IPS-18c (cell line): ENCODE measurements around the gene OR8K1.

ENCODE experiments used
- H3K4me3 ChIP-seq: 2 replicates; pipeline ENCODE4 v1.7.0; 2013; ENCODE audit warnings: low read depth, mild to moderate bottlenecking, low read length, moderate library complexity; ENCODE audit not compliant: insufficient read depth
- H3K9me3 ChIP-seq: one replicate; pipeline ENCODE4 v1.6.1; 2013; ENCODE audit warnings: mild to moderate bottlenecking, low read length, moderate library complexity; ENCODE audit not compliant: control insufficient read depth, insufficient read depth

OR8K1 gene

DNA sequence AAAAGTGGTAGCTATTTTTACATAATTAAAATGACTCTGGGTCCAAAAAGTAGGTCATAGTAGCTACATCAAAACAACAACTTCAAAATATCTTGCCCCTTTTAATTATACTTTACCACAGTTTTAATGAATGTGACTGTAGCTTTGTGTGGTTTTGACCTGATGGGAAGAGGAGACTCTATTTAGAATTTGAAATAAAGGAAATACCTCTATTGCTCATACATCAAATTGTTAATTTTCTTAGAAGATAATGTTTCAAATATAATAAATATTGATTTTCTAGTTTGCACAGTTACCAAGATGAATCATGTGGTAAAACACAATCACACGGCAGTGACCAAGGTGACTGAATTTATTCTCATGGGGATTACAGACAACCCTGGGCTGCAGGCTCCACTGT lies at the start of gene OR8K1:
Gene OR8K1 (plus strand): TSS at position 301 of the 400 bp plus-strand sequence. CDS start 0 bp downstream, at position 301.
- no peak within 1 kb of the TSS for H3K4me3 ChIP-seq

DNA sequence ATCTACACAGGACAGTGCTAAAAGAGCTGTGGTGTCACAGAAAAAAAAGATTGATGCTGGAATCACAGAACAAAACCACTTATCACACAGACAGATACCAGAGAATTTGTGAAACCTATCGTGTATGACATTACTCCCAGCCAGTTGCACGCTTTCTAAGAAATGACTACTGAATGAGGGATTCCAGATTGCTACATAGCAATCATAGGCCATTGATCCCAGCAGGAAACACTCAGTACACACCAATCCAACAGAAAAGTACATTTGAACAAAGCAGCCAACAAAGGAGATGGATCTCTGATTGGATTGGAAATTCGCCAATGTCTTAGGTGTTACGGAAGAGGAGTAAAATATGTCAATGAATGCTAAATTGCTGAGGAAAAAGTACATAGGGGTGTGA lies 48.9 kb upstream of the OR8K1 start:
- Histone ChIP-seq H3K9me3 (no peaks in the 10 kb centered on the region), H3K4me3 (no peak overlapping the region)

More for the DNA sequence above, at the start of gene OR8K1:
- no peaks in the 10 kb centered on the region for H3K9me3 ChIP-seq

DNA sequence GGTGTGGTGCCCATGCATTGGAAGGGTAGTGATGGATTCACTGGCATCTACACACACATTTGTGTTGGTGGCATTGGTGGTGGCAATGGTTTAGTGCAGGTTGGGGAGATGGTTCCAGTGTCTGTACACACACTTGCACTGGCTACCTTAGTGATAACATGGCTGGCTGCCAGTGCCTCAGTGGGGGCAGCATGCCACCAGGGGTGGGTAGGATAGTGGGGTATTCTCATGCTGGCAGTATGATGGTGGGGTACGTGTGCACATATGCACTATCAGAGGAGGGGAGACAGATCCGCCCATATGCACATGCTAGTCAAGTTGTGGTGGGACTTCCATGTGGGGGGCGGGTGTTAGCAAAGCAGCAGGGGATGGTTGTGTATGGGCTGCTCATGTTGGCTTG lies 38.0 kb upstream of the OR8K1 start:
- H3K9me3 ChIP-seq, result no peaks in the 10 kb centered on the region
- no peak overlapping the region for H3K4me3 ChIP-seq

- no peak within 1 kb of the TSS for H3K4me3 ChIP-seq
- H3K9me3 ChIP-seq, result no peaks in the 10 kb centered on the region
Observed at GRCh38 chr11:56314844-56315243, 31.0 kb upstream of the OR8K1 start, which contains the start of gene OR8K3. TSS of gene OR8K3 (plus strand) at chr11:56315144. CDS start at chr11:56318307, 3,163 bp downstream.

DNA sequence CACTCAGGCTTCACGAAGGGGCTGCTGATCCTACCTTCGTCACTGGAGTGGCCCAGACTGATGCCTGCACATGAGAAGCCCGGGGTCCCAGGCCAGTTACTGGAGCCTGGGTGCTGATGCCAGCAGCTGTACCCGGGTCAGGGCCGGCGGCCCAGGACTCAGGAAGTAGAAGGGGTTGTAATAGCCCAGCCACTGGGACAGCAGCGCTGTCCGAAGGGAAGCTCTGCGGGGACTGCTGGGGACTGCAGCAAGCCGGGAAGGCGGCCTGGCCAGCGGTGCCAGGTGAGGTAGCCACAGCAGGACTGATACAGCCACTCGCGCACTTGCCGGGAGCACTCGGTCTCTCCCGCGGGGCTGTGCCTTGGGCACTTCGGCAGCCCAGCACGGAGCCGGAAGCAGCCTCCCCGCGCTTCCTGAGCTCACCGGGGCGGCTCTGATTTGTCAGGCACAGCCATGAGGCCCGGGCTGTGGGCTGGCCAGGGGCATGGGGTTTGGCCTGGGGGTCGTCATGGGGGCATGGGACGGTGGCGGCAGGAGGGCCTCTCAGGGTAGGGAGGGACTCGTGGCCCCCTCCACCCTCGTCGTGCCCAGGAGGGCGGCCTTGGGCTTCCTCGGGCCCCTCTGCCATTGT lies 13.9 kb upstream of the OR8K1 start:
- no peak overlapping the region for H3K4me3 ChIP-seq

DNA sequence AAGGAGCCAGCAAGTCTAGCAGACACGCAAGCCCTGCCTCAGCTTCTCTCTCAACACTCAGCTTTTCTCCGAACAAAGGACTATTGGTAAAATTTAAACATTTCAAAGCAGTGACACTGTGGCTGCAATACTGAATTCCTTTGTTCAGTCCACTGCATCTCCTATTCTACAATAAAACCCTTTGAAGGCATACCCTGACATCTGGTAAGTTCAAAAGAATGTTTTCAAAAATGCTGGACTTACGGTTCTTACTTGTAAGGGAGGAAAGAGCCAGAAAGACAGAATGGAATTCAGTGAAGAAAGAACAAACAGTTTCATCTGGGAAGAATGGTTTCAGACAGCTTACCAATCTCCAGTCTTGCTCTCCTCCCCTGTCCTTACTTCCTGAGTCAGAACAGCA lies 12.7 kb upstream of the OR8K1 start:
- Histone ChIP-seq H3K9me3 (peaks cover 4% of the 10 kb centered on the region), H3K4me3 (no peak overlapping the region)

More for the DNA sequence above, 13.9 kb upstream of the OR8K1 start:
- peaks cover 4% of the 10 kb centered on the region for H3K9me3 ChIP-seq

DNA sequence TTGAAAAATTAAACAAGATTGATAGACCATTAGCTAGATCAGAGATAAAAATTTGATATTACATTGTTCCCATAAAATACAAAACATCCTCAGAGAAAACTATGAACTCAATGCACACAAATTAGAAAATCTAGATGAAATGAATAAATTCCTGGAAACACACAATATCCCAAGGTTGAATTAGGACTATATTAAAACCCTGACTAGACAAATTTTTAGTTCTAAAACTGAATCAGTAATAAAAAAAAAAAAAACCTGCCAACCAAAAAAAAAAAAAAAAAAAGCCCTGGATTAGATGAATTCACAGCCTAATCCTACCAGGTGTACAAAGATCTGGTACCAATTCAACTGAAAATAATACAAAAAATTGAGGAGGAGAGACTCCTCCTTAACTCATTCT lies 5.5 kb upstream of the OR8K1 start:
- Histone ChIP-seq H3K4me3 (no peak overlapping the region), H3K9me3 (no peaks in the 10 kb centered on the region)

GRCh38 chr11:56353991-56354390 lies 8.2 kb downstream of the OR8K1 start, which contains the start of gene OR8J1:
TSS of gene OR8J1 (plus strand) at chr11:56354291. CDS start at chr11:56360247, 5,956 bp downstream.
- Histone ChIP-seq H3K4me3 (no peak within 1 kb of the TSS), H3K9me3 (no peaks in the 10 kb centered on the region)

DNA sequence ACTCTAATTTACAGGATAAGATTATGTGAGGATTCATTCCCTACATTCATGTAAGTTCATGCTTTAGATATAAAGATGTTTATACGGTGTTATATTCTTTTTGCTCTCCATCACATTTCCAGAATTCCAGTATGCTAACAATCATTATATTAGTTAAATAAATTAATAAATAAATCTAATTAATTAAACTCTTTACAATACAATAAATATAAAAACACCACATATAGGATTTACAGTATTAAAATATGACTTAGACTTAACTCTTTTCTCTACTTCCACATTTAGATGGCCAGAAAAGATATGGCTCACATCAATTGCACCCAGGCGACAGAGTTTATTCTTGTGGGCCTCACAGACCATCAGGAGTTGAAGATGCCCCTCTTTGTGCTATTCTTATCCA lies 29.5 kb downstream of the OR8K1 start, which contains the start of gene OR8U1:
Gene OR8U1 (plus strand): TSS at position 301 of the 400 bp plus-strand sequence. CDS start 0 bp downstream, at position 301.
- Histone ChIP-seq H3K4me3 (no peak within 1 kb of the TSS), H3K9me3 (no peaks in the 10 kb centered on the region)

GRCh38 chr11:56380120-56380519 lies 34.3 kb downstream of the OR8K1 start:
- no peak overlapping the region for H3K4me3 ChIP-seq
- no peaks in the 10 kb centered on the region for H3K9me3 ChIP-seq

DNA sequence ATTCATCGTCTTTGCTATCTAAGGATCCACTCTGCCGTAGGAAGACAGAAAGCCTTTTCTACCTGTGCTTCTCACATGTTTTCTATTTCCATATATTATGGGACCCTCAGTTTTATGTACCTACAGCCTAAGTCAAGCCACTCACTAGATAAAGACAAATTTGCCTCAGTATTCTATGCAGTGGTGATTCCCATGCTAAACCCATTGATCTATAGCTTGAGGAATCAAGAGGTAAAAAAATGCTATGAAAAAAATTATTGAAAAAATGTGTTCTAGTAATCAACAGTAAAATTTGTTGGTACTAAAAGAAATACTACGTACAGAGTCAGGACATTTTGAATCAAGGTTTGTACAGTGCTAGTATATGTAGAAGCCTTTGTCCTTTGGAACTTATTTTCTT lies 48.5 kb downstream of the OR8K1 start:
- Histone ChIP-seq H3K4me3 (no peak overlapping the region), H3K9me3 (no peaks in the 10 kb centered on the region)

- Histone ChIP-seq H3K9me3 (no peaks in the 10 kb centered on the region), H3K4me3 (no peak overlapping the region)
Observed at GRCh38 chr11:56396047-56396446, 50.2 kb downstream of the OR8K1 start.
